Stimulated activated naive CD8-positive, alpha-beta T cell treated with anti-CD3 and anti-CD28 coated beads, Interleukin-15, Interleukin-2, amounts not matched to agents 100 ng/mL and 50 ng/mL, for 24 hours (primary cell): ENCODE measurements around the gene HOXD9.

Experiments
- H3K27ac Mint-ChIP-seq: one replicate; pipeline ENCODE4 v1.8.0; 2021; ENCODE audit warnings: mild to moderate bottlenecking, mixed read lengths
- H3K27me3 Mint-ChIP-seq: one replicate; pipeline ENCODE4 v1.8.0; 2021; ENCODE audit warnings: mixed read lengths
- H3K36me3 Mint-ChIP-seq: one replicate; pipeline ENCODE4 v1.8.0; 2021; ENCODE audit warnings: low read depth, mixed read lengths
- H3K4me1 Mint-ChIP-seq: one replicate; pipeline ENCODE4 v1.8.0; 2021; ENCODE audit warnings: low read depth, mixed read lengths
- H3K4me3 Mint-ChIP-seq: one replicate; pipeline ENCODE4 v1.8.0; 2021; ENCODE audit warnings: mild to moderate bottlenecking, mixed read lengths
- H3K9me3 Mint-ChIP-seq: one replicate; pipeline ENCODE4 v1.8.0; 2021; ENCODE audit warnings: mixed read lengths

HOXD9 gene

GRCh38 chr2:176122683-176123410 is at the start of gene HOXD9:
HOXD9 (plus strand) TSS chr2:176122719; CDS start chr2:176122769, 50 bp downstream.
- Mint-ChIP-seq H3K9me3 (peaks cover 3% of the 10 kb centered on the region), H3K27ac (peak within 1 kb of the TSS; percentile 45), H3K4me3 (peak within 1 kb of the TSS; percentile 60), H3K27me3 (peaks cover 83% of the 10 kb centered on the region), H3K4me1 (peaks cover 8% of the 10 kb centered on the region), H3K36me3 (peaks cover 4% of the 10 kb centered on the region)

GRCh38 chr2:176072951-176073904 is 49.3 kb upstream of the HOXD9 start:
- Mint-ChIP-seq H3K4me1 (peaks cover 4% of the 10 kb centered on the region), H3K27ac (no peak overlapping the region), H3K4me3 (no peak overlapping the region), H3K36me3 (peaks cover 1% of the 10 kb centered on the region), H3K27me3 (peaks cover 88% of the 10 kb centered on the region), H3K9me3 (peaks cover 13% of the 10 kb centered on the region)

GRCh38 chr2:176074919-176075425 is 47.5 kb upstream of the HOXD9 start:
- Mint-ChIP-seq H3K4me1 (peaks cover 7% of the 10 kb centered on the region), H3K27me3 (peaks cover 86% of the 10 kb centered on the region), H3K27ac (no peak overlapping the region), H3K9me3 (peaks cover 20% of the 10 kb centered on the region), H3K4me3 (no peak overlapping the region), H3K36me3 (peaks cover 12% of the 10 kb centered on the region)

DNA sequence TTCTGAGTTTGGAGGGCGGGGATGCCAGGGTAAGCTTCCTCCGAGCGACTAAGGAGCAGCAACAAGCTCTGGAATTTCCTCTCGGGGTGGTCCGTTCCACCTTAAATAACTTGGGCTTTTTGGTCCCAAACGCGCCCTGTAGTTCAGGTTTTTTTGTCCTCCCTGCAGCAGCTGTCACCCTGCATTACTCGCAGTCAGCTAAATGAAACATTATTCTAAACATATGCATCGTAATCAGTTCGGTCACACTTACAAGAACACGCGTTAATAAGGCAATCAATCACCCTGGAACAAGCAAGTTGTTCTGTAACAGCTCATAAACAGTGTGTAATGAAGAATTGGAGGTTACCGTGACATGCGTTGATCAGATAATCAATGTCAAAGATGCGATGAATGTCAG is 47.0 kb upstream of the HOXD9 start:
- no peak overlapping the region for H3K27ac Mint-ChIP-seq

GRCh38 chr2:176076063-176076462 is 46.5 kb upstream of the HOXD9 start:
- peaks cover 14% of the 10 kb centered on the region for H3K36me3 Mint-ChIP-seq
- H3K27ac Mint-ChIP-seq = no peak overlapping the region
- peaks cover 9% of the 10 kb centered on the region for H3K4me1 Mint-ChIP-seq
- peaks cover 79% of the 10 kb centered on the region for H3K27me3 Mint-ChIP-seq
- no peak overlapping the region for H3K4me3 Mint-ChIP-seq
- peaks cover 21% of the 10 kb centered on the region for H3K9me3 Mint-ChIP-seq

More for the DNA sequence above, 47.0 kb upstream of the HOXD9 start:
- H3K4me3 Mint-ChIP-seq = no peak overlapping the region
- H3K27me3 Mint-ChIP-seq = peaks cover 81% of the 10 kb centered on the region
- peaks cover 7% of the 10 kb centered on the region for H3K4me1 Mint-ChIP-seq
- peaks cover 20% of the 10 kb centered on the region for H3K9me3 Mint-ChIP-seq
- peaks cover 12% of the 10 kb centered on the region for H3K36me3 Mint-ChIP-seq

GRCh38 chr2:176076796-176077195 is 45.7 kb upstream of the HOXD9 start:
- H3K27ac Mint-ChIP-seq = no peak overlapping the region
- peaks cover 15% of the 10 kb centered on the region for H3K4me1 Mint-ChIP-seq
- peaks cover 20% of the 10 kb centered on the region for H3K36me3 Mint-ChIP-seq
- H3K27me3 Mint-ChIP-seq = peaks cover 81% of the 10 kb centered on the region
- peaks cover 24% of the 10 kb centered on the region for H3K9me3 Mint-ChIP-seq
- no peak overlapping the region for H3K4me3 Mint-ChIP-seq

- peaks cover 18% of the 10 kb centered on the region for H3K4me1 Mint-ChIP-seq
- peak overlapping the region; percentile 77 for H3K27ac Mint-ChIP-seq
- peak overlapping the region; percentile 62 for H3K4me3 Mint-ChIP-seq
- peaks cover 79% of the 10 kb centered on the region for H3K27me3 Mint-ChIP-seq
- H3K9me3 Mint-ChIP-seq = peaks cover 24% of the 10 kb centered on the region
- H3K36me3 Mint-ChIP-seq = peaks cover 28% of the 10 kb centered on the region
Observed at GRCh38 chr2:176078541-176079284, 43.8 kb upstream of the HOXD9 start.

GRCh38 chr2:176079285-176079830 is 43.2 kb upstream of the HOXD9 start:
- H3K27me3 Mint-ChIP-seq = peaks cover 80% of the 10 kb centered on the region
- H3K4me3 Mint-ChIP-seq = peak overlapping the region; percentile 62
- H3K9me3 Mint-ChIP-seq = peaks cover 24% of the 10 kb centered on the region
- peak overlapping the region; percentile 77 for H3K27ac Mint-ChIP-seq
- peaks cover 18% of the 10 kb centered on the region for H3K4me1 Mint-ChIP-seq
- peaks cover 29% of the 10 kb centered on the region for H3K36me3 Mint-ChIP-seq

DNA sequence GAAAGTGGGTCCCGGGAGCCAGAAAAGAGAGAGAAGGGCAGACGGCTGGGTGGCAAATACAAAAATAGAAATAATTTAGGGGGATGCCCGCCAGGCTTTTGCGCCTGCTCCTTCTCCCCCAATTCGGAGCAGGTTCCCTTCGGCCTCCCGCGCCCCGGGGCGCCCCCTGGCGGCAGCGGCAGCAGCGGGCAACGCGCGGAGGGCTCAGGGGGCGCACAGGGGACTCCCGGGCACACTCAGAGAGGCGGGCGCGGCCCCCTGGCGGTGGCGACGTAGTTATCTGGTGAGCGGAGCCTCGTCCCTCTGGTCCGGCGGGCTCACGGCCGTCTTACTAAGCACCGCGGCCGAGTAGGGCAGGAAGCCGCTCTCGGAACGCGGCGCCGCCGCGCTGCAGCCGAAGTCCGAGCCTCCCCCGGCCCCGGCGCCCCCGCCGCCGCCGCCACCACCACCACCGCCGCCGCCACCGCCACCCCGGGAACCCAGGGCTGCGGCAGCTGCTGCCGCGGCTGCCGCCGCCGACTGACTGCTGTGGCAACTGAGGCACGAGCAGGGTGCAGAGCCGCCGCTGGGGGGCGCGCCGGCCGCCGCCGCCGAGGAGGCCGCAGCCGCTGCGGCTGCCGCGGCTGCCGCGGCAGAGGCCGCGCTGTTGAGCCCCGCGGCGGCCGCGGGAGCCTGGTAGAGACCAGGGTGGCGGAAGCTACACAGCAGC is 42.5 kb upstream of the HOXD9 start:
- peak overlapping the region; percentile 77 for H3K27ac Mint-ChIP-seq
- H3K27me3 Mint-ChIP-seq = peaks cover 80% of the 10 kb centered on the region
- no peak overlapping the region for H3K4me3 Mint-ChIP-seq
- H3K36me3 Mint-ChIP-seq = peaks cover 34% of the 10 kb centered on the region
- peaks cover 18% of the 10 kb centered on the region for H3K4me1 Mint-ChIP-seq
- H3K9me3 Mint-ChIP-seq = peaks cover 24% of the 10 kb centered on the region

GRCh38 chr2:176080540-176081375 is 41.8 kb upstream of the HOXD9 start:
- H3K9me3 Mint-ChIP-seq = peaks cover 22% of the 10 kb centered on the region

DNA sequence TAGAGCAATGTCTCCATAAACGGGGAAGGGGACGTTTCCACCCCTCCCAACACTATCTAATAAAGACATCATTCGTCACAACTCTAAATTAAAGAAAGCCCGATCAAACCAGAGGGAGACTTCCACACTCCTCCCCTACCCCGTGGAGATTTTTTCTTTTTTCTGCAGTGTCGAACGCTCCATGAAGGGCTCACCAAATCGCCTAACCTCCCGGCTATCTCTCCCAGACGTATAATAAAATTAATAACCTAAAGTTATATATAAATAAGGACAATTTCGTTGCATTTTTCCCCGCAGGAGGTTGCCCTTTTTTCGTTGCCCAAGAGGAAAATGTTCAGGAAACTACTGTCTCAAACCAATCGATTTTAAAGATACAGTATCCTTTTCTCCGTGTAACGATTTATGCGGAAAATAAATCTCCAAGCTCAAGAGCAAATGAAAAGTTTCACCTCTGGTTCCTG is 41.1 kb upstream of the HOXD9 start:
- peak overlapping the region; percentile 30 for H3K4me3 Mint-ChIP-seq
- peaks cover 15% of the 10 kb centered on the region for H3K9me3 Mint-ChIP-seq
- peaks cover 77% of the 10 kb centered on the region for H3K27me3 Mint-ChIP-seq
- H3K4me1 Mint-ChIP-seq = peaks cover 18% of the 10 kb centered on the region
- peak overlapping the region; percentile 79 for H3K27ac Mint-ChIP-seq
- peaks cover 34% of the 10 kb centered on the region for H3K36me3 Mint-ChIP-seq

More at GRCh38 chr2:176080540-176081375, 41.8 kb upstream of the HOXD9 start:
- H3K36me3 Mint-ChIP-seq = peaks cover 34% of the 10 kb centered on the region
- H3K4me1 Mint-ChIP-seq = peaks cover 18% of the 10 kb centered on the region
- peaks cover 80% of the 10 kb centered on the region for H3K27me3 Mint-ChIP-seq
- peak overlapping the region; percentile 30 for H3K4me3 Mint-ChIP-seq
- peak overlapping the region; percentile 79 for H3K27ac Mint-ChIP-seq

DNA sequence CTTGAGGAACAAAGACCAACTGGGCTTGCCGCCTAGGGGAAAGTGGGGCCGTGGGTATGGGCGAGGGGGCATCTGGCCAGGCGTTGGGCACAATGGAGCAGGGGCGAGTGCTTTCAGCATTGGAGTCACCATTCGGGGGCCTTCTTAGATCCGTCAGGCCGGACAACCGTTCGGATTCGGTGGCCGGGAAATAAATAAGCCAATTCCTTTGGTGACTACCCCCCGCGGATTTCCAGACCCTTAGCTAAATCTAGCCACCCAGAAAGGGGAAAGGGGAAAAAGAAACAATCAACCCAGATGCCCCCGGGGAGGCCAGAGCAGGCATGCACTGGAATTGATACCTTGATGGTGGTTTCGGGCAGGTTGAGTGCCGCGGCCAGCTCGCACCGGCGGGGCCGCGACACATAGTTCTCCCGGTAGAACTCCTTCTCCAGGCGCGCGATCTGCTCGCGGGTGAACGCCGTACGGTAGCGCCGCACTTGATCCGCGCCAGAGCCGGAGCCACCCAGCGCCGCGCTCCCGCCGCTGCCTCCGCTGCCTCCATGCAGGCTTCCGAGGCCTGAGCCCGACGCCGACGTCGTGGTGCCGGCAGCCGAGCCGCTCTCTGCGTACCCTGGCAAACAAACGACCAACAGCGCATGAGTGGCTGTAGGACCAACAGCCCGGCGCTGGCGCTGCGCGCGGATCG is 40.5 kb upstream of the HOXD9 start:
- H3K36me3 Mint-ChIP-seq = peaks cover 34% of the 10 kb centered on the region
- H3K4me3 Mint-ChIP-seq = peak overlapping the region; percentile 20
- peaks cover 78% of the 10 kb centered on the region for H3K27me3 Mint-ChIP-seq
- H3K9me3 Mint-ChIP-seq = peaks cover 15% of the 10 kb centered on the region
- H3K4me1 Mint-ChIP-seq = peaks cover 18% of the 10 kb centered on the region
- H3K27ac Mint-ChIP-seq = peak overlapping the region; percentile 40
